ENCODE results near the gene PNCK. TPM values are rescaled to one million over a fixed set of nuclear protein-coding genes. Genes with fewer than 3 reads are reported as not detected.

PNCK gene
- total RNA-seq, 1 experiment from 2014 or later = 0.84 TPM

DNA sequence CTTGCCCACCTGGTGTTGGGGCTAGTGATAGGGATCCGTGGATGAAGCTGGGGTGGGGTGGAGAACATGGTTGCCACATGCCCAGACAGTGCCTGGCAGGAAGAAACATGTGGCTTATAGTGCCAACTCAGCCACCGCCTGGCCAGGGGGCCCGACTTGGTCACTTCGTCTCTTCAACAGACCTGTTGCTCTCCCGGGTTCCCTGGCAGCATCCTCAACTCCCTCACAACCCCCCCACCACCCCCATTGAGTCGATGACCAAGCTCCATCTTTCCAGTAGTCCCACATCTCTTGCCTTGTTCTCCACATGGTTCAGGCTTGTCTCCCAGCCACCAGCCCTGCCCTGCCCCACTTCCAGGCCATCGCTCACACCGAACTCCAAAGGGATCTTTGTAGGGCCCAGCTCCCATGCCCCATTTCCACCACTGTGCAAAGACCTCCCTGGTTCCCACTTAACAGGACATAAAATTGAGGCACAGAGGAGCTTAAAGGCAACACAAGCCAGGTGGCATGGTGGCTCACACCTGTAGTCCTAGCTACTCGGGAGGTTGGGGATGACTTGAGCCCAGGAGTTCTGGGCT, 7.8 kb downstream of the PNCK start:
- no TSS peak for BruUV-seq (replicated peaks)
- intact Hi-C loops (cut with micrococcal nuclease) = loop anchor here (10.0 kb wide), 3 partner anchors 51 to 711 kb away; no protein-coding TSS in a partner anchor
- ChIA-PET CTCF (interaction anchor here (2.5 kb wide), 1 partner anchor 111 kb away, joined by 11 read pairs; no protein-coding TSS in a partner anchor), POLR2A (interaction anchor here (0.6 kb wide), 1 partner anchor 46 kb away, joined by 3 read pairs; no protein-coding TSS in a partner anchor), RAD21 (ENCODE audit: low non-redundant PET in 1 of 2, low total read pairs in 2 of 2, uncharacterized antibody in 2 of 2, unreplicated experiment in 2 of 2) (no interaction called here)
- no peak overlapping the region for H3K9ac ChIP-seq (ENCODE audit: low read length)
- no peak overlapping the region for H2AFZ ChIP-seq (ENCODE audit: low read depth, low read length, poor library complexity, severe bottlenecking)
- H3K27me3 ChIP-seq (ENCODE audit: insufficient read depth, low read length) = no peaks in the 10 kb centered on the region
- H3K36me3 ChIP-seq (ENCODE audit: control insufficient read depth in 1 of 2, insufficient read depth in 2 of 2, low read length in 2 of 2) = no peaks in the 10 kb centered on the region
- no peak for ATAC-seq
- DNase-seq (ENCODE audit: low read depth, low spot score) = no peak
- no peak overlapping the region for H3K4me3 ChIP-seq (replicated peaks in 1 of 2; ENCODE audit: low read depth in 1 of 2, low read length in 2 of 2)
- TF ChIP-seq ZNF274 (IDR thresholded peaks at IDR 0.05; ENCODE audit: low read depth, low read length) (no peak), POLR2A (IDR thresholded peaks at IDR 0.05; ENCODE audit: borderline replicate concordance, extremely low read depth, insufficient read depth, insufficient read length) (no peak), EGR1 (IDR thresholded peaks at IDR 0.05; ENCODE audit: low read depth) (no peak), CEBPB (IDR thresholded peaks at IDR 0.05; ENCODE audit: low read depth) (no peak), TCF7L2 (IDR thresholded peaks at IDR 0.05; ENCODE audit: borderline replicate concordance, extremely low read depth, insufficient read depth, insufficient read length) (no peak), CBX3 (IDR thresholded peaks at IDR 0.05; ENCODE audit: low read depth) (no peak), SIN3A (IDR thresholded peaks at IDR 0.05; ENCODE audit: low read depth) (no peak)
- TF ChIP-seq, protein P1, sequence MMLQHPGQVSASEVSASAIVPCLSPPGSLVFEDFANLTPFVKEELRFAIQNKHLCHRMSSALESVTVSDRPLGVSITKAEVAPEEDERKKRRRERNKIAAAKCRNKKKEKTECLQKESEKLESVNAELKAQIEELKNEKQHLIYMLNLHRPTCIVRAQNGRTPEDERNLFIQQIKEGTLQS (IDR thresholded peaks at IDR 0.05) = no peak
- no peak overlapping the region for H3K4me2 ChIP-seq (ENCODE audit: low read length)
- H4K20me1 ChIP-seq (ENCODE audit: insufficient read depth) = no peaks in the 10 kb centered on the region
- peaks cover 0 to 3% of the 10 kb centered on the region in 2 experiments; a peak in 2 of 4 replicates for H3K4me1 ChIP-seq (ENCODE audit: control insufficient read depth in 1 of 2, insufficient read depth in 2 of 2, low read length in 2 of 2)
- H3K9me2 ChIP-seq (ENCODE audit: insufficient read depth) = no peaks in the 10 kb centered on the region
- H3K79me2 ChIP-seq (ENCODE audit: insufficient read depth, low read length) = no peaks in the 10 kb centered on the region
- no peaks in the 10 kb centered on the region for H3K9me3 ChIP-seq (ENCODE audit: control insufficient read depth in 1 of 2, insufficient read depth in 1 of 2, low read depth in 1 of 2, low read length in 2 of 2)
- H3K27ac ChIP-seq (ENCODE audit: low read depth, low read length) = no peak overlapping the region

DNA sequence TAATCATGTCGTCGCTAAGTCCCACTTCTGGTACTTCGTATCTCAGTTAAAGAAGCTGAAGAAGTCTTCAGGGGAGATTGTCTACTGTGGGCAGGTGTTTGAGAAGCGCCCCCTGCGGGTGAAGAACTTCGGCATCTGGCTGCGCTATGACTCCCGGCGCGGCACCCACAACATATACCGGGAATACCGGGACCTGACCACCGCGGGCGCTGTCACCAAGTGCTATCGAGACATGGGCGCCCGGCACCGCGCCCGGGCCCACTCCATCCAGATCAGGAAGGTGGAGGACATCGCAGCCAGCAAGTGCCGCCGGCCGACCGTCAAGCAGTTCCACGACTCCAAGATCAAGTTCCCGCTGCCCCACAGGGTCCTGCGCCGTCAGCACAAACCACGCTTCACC, 11.3 kb downstream of the PNCK start:
- peak; percentile 96 for ATAC-seq
- Histone ChIP-seq H3K9ac (ENCODE audit: low read length) (0 out of 2 replicates have a peak overlapping the region, but pooled peaks have one; percentile 8), H3K27ac (ENCODE audit: low read depth, low read length) (no peak overlapping the region), H3K36me3 (ENCODE audit: control insufficient read depth in 1 of 2, insufficient read depth in 2 of 2, low read length in 2 of 2) (no peaks in the 10 kb centered on the region), H3K4me1 (ENCODE audit: control insufficient read depth in 1 of 2, insufficient read depth in 2 of 2, low read length in 2 of 2) (no peaks in the 10 kb centered on the region; a peak in 2 of 4 replicates), H3K27me3 (ENCODE audit: insufficient read depth, low read length) (no peaks in the 10 kb centered on the region), H2AFZ (ENCODE audit: low read depth, low read length, poor library complexity, severe bottlenecking) (peak overlapping the region; percentile 78), H3K4me3 (replicated peaks in 1 of 2; ENCODE audit: low read depth in 1 of 2, low read length in 2 of 2) (peak overlapping the region; percentile 16 to 20; a peak in 3 of 4 replicates), H3K4me2 (ENCODE audit: low read length) (peak overlapping the region; percentile 55), H3K9me2 (ENCODE audit: insufficient read depth) (no peaks in the 10 kb centered on the region), H3K9me3 (ENCODE audit: control insufficient read depth in 1 of 2, insufficient read depth in 1 of 2, low read depth in 1 of 2, low read length in 2 of 2) (no peaks in the 10 kb centered on the region), H4K20me1 (ENCODE audit: insufficient read depth) (no peaks in the 10 kb centered on the region), H3K79me2 (ENCODE audit: insufficient read depth, low read length) (no peaks in the 10 kb centered on the region)
- intact Hi-C loops (cut with micrococcal nuclease) = loop anchor here (10.0 kb wide), 3 partner anchors 47 to 707 kb away; no protein-coding TSS in a partner anchor
- peak; percentile 51 for DNase-seq (ENCODE audit: low read depth, low spot score)
- no TSS peak for BruUV-seq (replicated peaks)
- TF ChIP-seq, protein P2, sequence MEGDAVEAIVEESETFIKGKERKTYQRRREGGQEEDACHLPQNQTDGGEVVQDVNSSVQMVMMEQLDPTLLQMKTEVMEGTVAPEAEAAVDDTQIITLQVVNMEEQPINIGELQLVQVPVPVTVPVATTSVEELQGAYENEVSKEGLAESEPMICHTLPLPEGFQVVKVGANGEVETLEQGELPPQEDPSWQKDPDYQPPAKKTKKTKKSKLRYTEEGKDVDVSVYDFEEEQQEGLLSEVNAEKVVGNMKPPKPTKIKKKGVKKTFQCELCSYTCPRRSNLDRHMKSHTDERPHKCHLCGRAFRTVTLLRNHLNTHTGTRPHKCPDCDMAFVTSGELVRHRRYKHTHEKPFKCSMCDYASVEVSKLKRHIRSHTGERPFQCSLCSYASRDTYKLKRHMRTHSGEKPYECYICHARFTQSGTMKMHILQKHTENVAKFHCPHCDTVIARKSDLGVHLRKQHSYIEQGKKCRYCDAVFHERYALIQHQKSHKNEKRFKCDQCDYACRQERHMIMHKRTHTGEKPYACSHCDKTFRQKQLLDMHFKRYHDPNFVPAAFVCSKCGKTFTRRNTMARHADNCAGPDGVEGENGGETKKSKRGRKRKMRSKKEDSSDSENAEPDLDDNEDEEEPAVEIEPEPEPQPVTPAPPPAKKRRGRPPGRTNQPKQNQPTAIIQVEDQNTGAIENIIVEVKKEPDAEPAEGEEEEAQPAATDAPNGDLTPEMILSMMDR (IDR thresholded peaks at IDR 0.05 in 2 of 3, conservative IDR thresholded peaks at IDR 0.05 in 1 of 3; ENCODE audit: borderline replicate concordance in 1 of 3, insufficient read depth in 1 of 3, low read depth in 2 of 3, low read length in 2 of 3) = peak in 2 of 3 experiments; percentile 61; a peak in 4 of 6 replicates
- no peak for TF ChIP-seq JUND (IDR thresholded peaks at IDR 0.05)
- ChIA-PET CTCF (interaction anchor here (0.7 to 1.1 kb wide), 3 partner anchors 12 to 123 kb away, joined by 3 read pairs; partner anchors contain the start of gene DUSP9), POLR2A (no interaction called here), RAD21 (ENCODE audit: low non-redundant PET in 1 of 2, low total read pairs in 2 of 2, uncharacterized antibody in 2 of 2, unreplicated experiment in 2 of 2) (interaction anchor here in 1 of 2 experiments (0.6 to 0.9 kb wide), 2 partner anchors 32 to 123 kb away, joined by 3 to 6 read pairs; no protein-coding TSS in a partner anchor)
